GM18867 (cell line): Measurements from ENCODE around the gene C15orf39.

ENCODE experiments used
- ATAC-seq: cut with Tn5 transposase; IDR thresholded peaks from one replicate; pipeline ENCODE4 v1.9.1; 2021; ENCODE audit warnings: mild to moderate bottlenecking, moderate library complexity; ENCODE audit not compliant: unreplicated experiment

The C15orf39 gene

GRCh38 chr15:75195122-75195765 is 6.4 kb upstream of the C15orf39 start:
- no peak for ATAC-seq

GRCh38 chr15:75195766-75196241 is 5.9 kb upstream of the C15orf39 start:
- ATAC-seq, result no peak

GRCh38 chr15:75197062-75197630 is 4.5 kb upstream of the C15orf39 start:
- ATAC-seq, result no peak

- no peak for ATAC-seq
Measured at GRCh38 chr15:75198560-75199356, 2.9 kb upstream of the C15orf39 start.

- ATAC-seq, result no peak
Measured at GRCh38 chr15:75199357-75199940, 2.2 kb upstream of the C15orf39 start.

GRCh38 chr15:75200391-75200764 is 1.3 kb upstream of the C15orf39 start:
- ATAC-seq, result no peak

- ATAC-seq, result no peak
Measured at GRCh38 chr15:75200765-75201615, 692 bp upstream of the C15orf39 start.

- peak; percentile 37 for ATAC-seq
Measured at GRCh38 chr15:75202251-75203016, 752 bp downstream of the C15orf39 start.

GRCh38 chr15:75203017-75203907 is 1.6 kb downstream of the C15orf39 start:
- ATAC-seq, result no peak

GRCh38 chr15:75203908-75204263 is 2.2 kb downstream of the C15orf39 start:
- ATAC-seq, result no peak

GRCh38 chr15:75204340-75205063 is 2.8 kb downstream of the C15orf39 start:
- ATAC-seq, result peak; percentile 32

GRCh38 chr15:75205064-75205395 is 3.3 kb downstream of the C15orf39 start:
- ATAC-seq, result no peak

- ATAC-seq, result no peak
Measured at GRCh38 chr15:75206006-75206405, 4.3 kb downstream of the C15orf39 start.

- no peak for ATAC-seq
Measured at GRCh38 chr15:75206803-75207617, 5.3 kb downstream of the C15orf39 start.

GRCh38 chr15:75207618-75208500 is 6.2 kb downstream of the C15orf39 start:
- no peak for ATAC-seq

- ATAC-seq, result no peak
Measured at GRCh38 chr15:75208501-75209288, 7.0 kb downstream of the C15orf39 start.
